Liver (tissue), 3 donors: Measurements from ENCODE around the gene ERC1.

Experiments
- SP1 ChIP-seq: IDR thresholded peaks from 2 replicates; pipeline ENCODE4 v1.6.1; 2018; ENCODE audit warnings: antibody characterized with exemption, mild to moderate bottlenecking
- TF ChIP-seq, protein P1 (sequence below): fragments of 150-350 bp; IDR thresholded peaks from 2 replicates; pipeline ENCODE4 v1.5.1; 2017; ENCODE audit warnings: improper control_type of control experiment, low read depth, low read length; ENCODE audit not compliant: missing input control
- donor health status: healthy.
- donor health status: healthy.

DNA sequence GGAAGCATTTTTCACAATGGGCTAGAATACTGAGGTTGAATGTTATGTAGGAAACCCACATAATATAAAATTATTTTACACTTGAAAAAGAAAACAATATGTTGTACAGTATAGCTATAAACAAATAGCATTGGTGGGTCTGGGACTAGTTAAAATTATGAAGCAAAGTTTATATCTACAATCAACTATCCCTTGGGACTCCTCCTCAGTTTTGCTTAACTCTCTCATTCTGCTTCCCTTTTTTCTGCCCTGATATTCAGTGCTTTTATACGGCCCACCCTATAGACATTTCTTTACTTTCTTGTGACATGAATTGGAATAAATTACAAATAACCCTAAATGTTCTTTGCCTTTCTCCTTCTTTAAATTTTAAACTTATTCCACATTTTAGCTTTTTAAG lies 302.9 kb downstream of the ERC1 start:
- TF ChIP-seq SP1 = no peak
- TF ChIP-seq, protein P1, sequence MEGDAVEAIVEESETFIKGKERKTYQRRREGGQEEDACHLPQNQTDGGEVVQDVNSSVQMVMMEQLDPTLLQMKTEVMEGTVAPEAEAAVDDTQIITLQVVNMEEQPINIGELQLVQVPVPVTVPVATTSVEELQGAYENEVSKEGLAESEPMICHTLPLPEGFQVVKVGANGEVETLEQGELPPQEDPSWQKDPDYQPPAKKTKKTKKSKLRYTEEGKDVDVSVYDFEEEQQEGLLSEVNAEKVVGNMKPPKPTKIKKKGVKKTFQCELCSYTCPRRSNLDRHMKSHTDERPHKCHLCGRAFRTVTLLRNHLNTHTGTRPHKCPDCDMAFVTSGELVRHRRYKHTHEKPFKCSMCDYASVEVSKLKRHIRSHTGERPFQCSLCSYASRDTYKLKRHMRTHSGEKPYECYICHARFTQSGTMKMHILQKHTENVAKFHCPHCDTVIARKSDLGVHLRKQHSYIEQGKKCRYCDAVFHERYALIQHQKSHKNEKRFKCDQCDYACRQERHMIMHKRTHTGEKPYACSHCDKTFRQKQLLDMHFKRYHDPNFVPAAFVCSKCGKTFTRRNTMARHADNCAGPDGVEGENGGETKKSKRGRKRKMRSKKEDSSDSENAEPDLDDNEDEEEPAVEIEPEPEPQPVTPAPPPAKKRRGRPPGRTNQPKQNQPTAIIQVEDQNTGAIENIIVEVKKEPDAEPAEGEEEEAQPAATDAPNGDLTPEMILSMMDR = no peak
